BJ (cell line): Measurements from ENCODE around the gene AKNAD1. TPM values are rescaled to one million over a fixed set of nuclear protein-coding genes. Genes with fewer than 3 reads are reported as not detected.

Experiments
- CTCF ChIA-PET: fragments of 350-600 bp; formaldehyde crosslinking; extraction: SDS; loops from one replicate; lab custom pipeline; 2021; ENCODE audit warnings: antibody characterized with exemption, inconsistent platforms; lab: Yijun Ruan, JAX
- POLR2A ChIA-PET: fragments of 300-600 bp; sonication (Branson Sonifier 250); formaldehyde crosslinking; extraction: SDS; loops from one replicate; lab custom pipeline; 2021; ENCODE audit warnings: antibody characterized with exemption; lab: Charles Lee
- DNase-seq: peaks from one replicate; pipeline ENCODE4 v3.0.0-alpha.2; 2011; ENCODE audit warnings: low read depth
- H3K27me3 ChIP-seq: 2 replicates; pipeline ENCODE4 v1.6.0; 2011; ENCODE audit warnings: low read length; ENCODE audit not compliant: control insufficient read depth, insufficient read depth
- H3K36me3 ChIP-seq: 2 replicates; pipeline ENCODE4 v1.5.1; 2011; ENCODE audit warnings: low read length; ENCODE audit not compliant: control insufficient read depth, insufficient read depth
- H3K4me3 ChIP-seq: 2 replicates; pipeline ENCODE4 v1.5.1; 2011; ENCODE audit warnings: low read depth, mild to moderate bottlenecking, control low read depth, low read length
- polyA plus RNA-seq: library from polyadenylated mRNA; depleted of rRNA; stranded (reverse); fragments of >200 nt; gene quantifications from 2 replicates; pipeline ENCODE4 v1.2.3, GENCODE V29; 2011; rRNA removed
- TF ChIP-seq, protein P1 (sequence below): IDR thresholded peaks from 2 replicates; pipeline ENCODE4 v1.5.1; 2011; ENCODE audit warnings: low read depth, mild to moderate bottlenecking, control low read depth, inconsistent platforms, low read length, moderate library complexity; ENCODE audit not compliant: insufficient read depth

AKNAD1 gene
- polyA plus RNA-seq, 1 experiment, result 0.25 TPM

GRCh38 chr1:108780937-108781574, 75.8 kb downstream of the AKNAD1 start:
- Histone ChIP-seq H3K36me3 (peaks cover 5% of the 10 kb centered on the region), H3K27me3 (no peaks in the 10 kb centered on the region), H3K4me3 (no peak overlapping the region)
- DNase-seq, result no peak
- TF ChIP-seq, protein P1, sequence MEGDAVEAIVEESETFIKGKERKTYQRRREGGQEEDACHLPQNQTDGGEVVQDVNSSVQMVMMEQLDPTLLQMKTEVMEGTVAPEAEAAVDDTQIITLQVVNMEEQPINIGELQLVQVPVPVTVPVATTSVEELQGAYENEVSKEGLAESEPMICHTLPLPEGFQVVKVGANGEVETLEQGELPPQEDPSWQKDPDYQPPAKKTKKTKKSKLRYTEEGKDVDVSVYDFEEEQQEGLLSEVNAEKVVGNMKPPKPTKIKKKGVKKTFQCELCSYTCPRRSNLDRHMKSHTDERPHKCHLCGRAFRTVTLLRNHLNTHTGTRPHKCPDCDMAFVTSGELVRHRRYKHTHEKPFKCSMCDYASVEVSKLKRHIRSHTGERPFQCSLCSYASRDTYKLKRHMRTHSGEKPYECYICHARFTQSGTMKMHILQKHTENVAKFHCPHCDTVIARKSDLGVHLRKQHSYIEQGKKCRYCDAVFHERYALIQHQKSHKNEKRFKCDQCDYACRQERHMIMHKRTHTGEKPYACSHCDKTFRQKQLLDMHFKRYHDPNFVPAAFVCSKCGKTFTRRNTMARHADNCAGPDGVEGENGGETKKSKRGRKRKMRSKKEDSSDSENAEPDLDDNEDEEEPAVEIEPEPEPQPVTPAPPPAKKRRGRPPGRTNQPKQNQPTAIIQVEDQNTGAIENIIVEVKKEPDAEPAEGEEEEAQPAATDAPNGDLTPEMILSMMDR, result no peak
- ChIA-PET POLR2A (no interaction called here), CTCF (interaction anchor here (0.7 to 1.7 kb wide), 3 partner anchors 23 to 117 kb away, joined by 3 read pairs; no protein-coding TSS in a partner anchor)

- ChIA-PET CTCF (interaction anchor here (1.4 to 1.6 kb wide), 2 partner anchors 10 to 115 kb away, joined by 3 read pairs; no protein-coding TSS in a partner anchor), POLR2A (no interaction called here)
- Histone ChIP-seq H3K36me3 (peaks cover 3% of the 10 kb centered on the region; the same call in 1 of the 2 replicates), H3K27me3 (no peaks in the 10 kb centered on the region), H3K4me3 (no peak overlapping the region)
- TF ChIP-seq, protein P1, result no peak
- DNase-seq, result no peak
Measured at GRCh38 chr1:108779455-108779854, 77.4 kb downstream of the AKNAD1 start.

- Histone ChIP-seq H3K27me3 (no peaks in the 10 kb centered on the region), H3K36me3 (peaks cover 4% of the 10 kb centered on the region)
- CTCF ChIA-PET, result interaction anchor here (0.7 kb wide), 1 partner anchor 13 kb away, joined by 4 read pairs; no protein-coding TSS in a partner anchor
Measured at GRCh38 chr1:108777839-108778238, 79.1 kb downstream of the AKNAD1 start.

DNA sequence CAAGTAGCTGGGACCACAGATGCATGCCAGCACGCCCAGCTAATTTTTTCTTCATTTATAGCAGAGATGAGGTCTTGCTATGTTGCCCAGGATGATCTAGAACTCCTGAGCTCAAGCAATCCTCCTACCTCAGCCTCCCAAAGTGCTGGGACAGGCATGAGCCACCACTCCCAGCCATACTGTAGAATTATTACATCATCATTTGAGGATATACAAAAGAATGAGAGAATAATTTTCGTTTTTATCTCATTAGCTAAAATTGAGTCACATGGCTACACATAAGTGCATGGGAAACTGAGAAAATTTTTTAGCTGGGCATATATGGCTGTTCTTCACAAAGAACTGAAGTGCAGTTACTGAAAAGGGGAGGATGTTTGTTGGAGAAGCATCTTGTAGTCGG, 89.2 kb downstream of the AKNAD1 start:
- Histone ChIP-seq H3K36me3 (peaks cover 8% of the 10 kb centered on the region), H3K27me3 (no peaks in the 10 kb centered on the region), H3K4me3 (no peak overlapping the region)
- CTCF ChIA-PET, result interaction anchor here (1.6 kb wide), 1 partner anchor 22 kb away, joined by 8 read pairs; no protein-coding TSS in a partner anchor
- TF ChIP-seq, protein P1, result no peak
- POLR2A ChIA-PET, result interaction anchor here (0.6 kb wide), 1 partner anchor 29 kb away, joined by 8 read pairs; no protein-coding TSS in a partner anchor
- no peak for DNase-seq

More at GRCh38 chr1:108777839-108778238, 79.1 kb downstream of the AKNAD1 start:
- H3K4me3 ChIP-seq, result no peak overlapping the region
- POLR2A ChIA-PET, result no interaction called here
- DNase-seq, result no peak
- TF ChIP-seq, protein P1, result no peak

GRCh38 chr1:108767115-108767514, 89.8 kb downstream of the AKNAD1 start:
- CTCF ChIA-PET, result interaction anchor here (1.6 kb wide), 1 partner anchor 23 kb away, joined by 8 read pairs; no protein-coding TSS in a partner anchor
- TF ChIP-seq, protein P1, result no peak
- POLR2A ChIA-PET, result interaction anchor here (0.6 kb wide), 1 partner anchor 30 kb away, joined by 8 read pairs; no protein-coding TSS in a partner anchor
- no peak for DNase-seq
- Histone ChIP-seq H3K27me3 (no peaks in the 10 kb centered on the region), H3K36me3 (peaks cover 9% of the 10 kb centered on the region), H3K4me3 (no peak overlapping the region)

Other genes with a start within 250 kb of the AKNAD1 start
- 2.2 and 3.9 TPM in 2 replicates for gene HENMT1, start 196.0 kb downstream of the AKNAD1 start, polyA plus RNA-seq
- gene PRPF38B, start 164.8 kb downstream of the AKNAD1 start, polyA plus RNA-seq, result 13.3 and 20.1 TPM in 2 replicates
- gene FNDC7, start 144.2 kb downstream of the AKNAD1 start, polyA plus RNA-seq, result not detected in 2 replicates
- 10.8 and 25.0 TPM in 2 replicates for gene STXBP3, start 110.4 kb downstream of the AKNAD1 start, polyA plus RNA-seq
- 8.1 and 17.2 TPM in 2 replicates for gene GPSM2, start 19.9 kb upstream of the AKNAD1 start, polyA plus RNA-seq
- gene CLCC1, start 106.4 kb upstream of the AKNAD1 start, polyA plus RNA-seq, result 28.7 and 38.8 TPM in 2 replicates
- gene WDR47, start 185.0 kb upstream of the AKNAD1 start, polyA plus RNA-seq, result 7.3 and 12.8 TPM in 2 replicates
- gene TAF13, start 218.9 kb upstream of the AKNAD1 start, polyA plus RNA-seq, result 14.7 and 63.7 TPM in 2 replicates
- 31.0 and 48.8 TPM in 2 replicates for gene TMEM167B, start 233.7 kb upstream of the AKNAD1 start, polyA plus RNA-seq